Astrocyte (in vitro differentiated cells and primary cell): ENCODE data around the gene BIN2.

ENCODE experiments used
- EZH2 ChIP-seq: IDR thresholded peaks from 2 replicates; pipeline ENCODE4 v1.6.1; 2012; ENCODE audit warnings: mild to moderate bottlenecking, low read length, inconsistent platforms; ENCODE audit not compliant: insufficient read depth
- TF ChIP-seq, protein P1 (sequence below): IDR thresholded peaks from 2 replicates; pipeline ENCODE4 v1.5.1; 2011; ENCODE audit warnings: low read depth, mild to moderate bottlenecking, inconsistent platforms, low read length, moderate library complexity; ENCODE audit not compliant: insufficient read depth

DNA sequence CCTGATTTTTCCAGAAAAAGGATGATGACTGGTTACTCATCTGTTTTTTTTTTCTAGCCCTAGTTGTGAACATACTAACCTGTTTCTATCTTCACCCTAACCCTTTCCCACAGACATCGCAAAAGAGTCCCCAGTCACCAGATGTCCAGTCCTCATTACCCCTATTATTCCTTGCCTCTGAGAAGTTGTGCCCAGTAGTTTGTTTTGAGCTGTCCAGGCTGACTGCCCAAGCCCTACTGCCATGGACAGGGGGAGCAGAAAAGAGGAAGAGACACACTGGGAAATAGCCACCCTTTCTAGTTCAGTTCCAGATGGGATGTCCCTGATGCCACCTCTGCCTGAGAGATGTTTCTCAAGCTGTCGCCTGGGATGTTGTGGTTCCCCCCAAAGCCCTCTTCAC lies 36.3 kb upstream of the BIN2 start:
- TF ChIP-seq EZH2 = no peak
- TF ChIP-seq, protein P1, sequence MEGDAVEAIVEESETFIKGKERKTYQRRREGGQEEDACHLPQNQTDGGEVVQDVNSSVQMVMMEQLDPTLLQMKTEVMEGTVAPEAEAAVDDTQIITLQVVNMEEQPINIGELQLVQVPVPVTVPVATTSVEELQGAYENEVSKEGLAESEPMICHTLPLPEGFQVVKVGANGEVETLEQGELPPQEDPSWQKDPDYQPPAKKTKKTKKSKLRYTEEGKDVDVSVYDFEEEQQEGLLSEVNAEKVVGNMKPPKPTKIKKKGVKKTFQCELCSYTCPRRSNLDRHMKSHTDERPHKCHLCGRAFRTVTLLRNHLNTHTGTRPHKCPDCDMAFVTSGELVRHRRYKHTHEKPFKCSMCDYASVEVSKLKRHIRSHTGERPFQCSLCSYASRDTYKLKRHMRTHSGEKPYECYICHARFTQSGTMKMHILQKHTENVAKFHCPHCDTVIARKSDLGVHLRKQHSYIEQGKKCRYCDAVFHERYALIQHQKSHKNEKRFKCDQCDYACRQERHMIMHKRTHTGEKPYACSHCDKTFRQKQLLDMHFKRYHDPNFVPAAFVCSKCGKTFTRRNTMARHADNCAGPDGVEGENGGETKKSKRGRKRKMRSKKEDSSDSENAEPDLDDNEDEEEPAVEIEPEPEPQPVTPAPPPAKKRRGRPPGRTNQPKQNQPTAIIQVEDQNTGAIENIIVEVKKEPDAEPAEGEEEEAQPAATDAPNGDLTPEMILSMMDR = no peak
